AG09309 (cell line): ENCODE results near the gene FGF14.

ENCODE experiments used
- DNase-seq: peaks from one replicate; pipeline ENCODE4 v3.0.0-alpha.2; 2010; ENCODE audit warnings: low read depth
- H3K4me3 ChIP-seq: 2 replicates; pipeline ENCODE4 v1.5.1; 2011; ENCODE audit warnings: mild to moderate bottlenecking, low read depth, low read length, moderate library complexity; ENCODE audit not compliant: control insufficient read depth
- CTCF ChIP-seq: IDR thresholded peaks from 2 replicates; pipeline ENCODE4 v1.5.1; 2011; ENCODE audit warnings: mild to moderate bottlenecking, low read depth, low read length, inconsistent platforms; ENCODE audit not compliant: insufficient read depth, control insufficient read depth; ENCODE audit errors: missing control alignments

Gene FGF14

GRCh38 chr13:101898676-101899075 is 503.2 kb downstream of the FGF14 start:
- H3K4me3 ChIP-seq, result no peak overlapping the region
- no peak for DNase-seq
- no peak for TF ChIP-seq CTCF

- no peak for TF ChIP-seq CTCF
- DNase-seq, result no peak
- H3K4me3 ChIP-seq, result no peak overlapping the region
Observed at GRCh38 chr13:101896541-101896940, 505.3 kb downstream of the FGF14 start.

- TF ChIP-seq CTCF, result no peak
- no peak for DNase-seq
Observed at GRCh38 chr13:101893021-101893420, 508.8 kb downstream of the FGF14 start.

GRCh38 chr13:101892296-101892695 is 509.6 kb downstream of the FGF14 start:
- no peak overlapping the region for H3K4me3 ChIP-seq
- no peak for DNase-seq
- TF ChIP-seq CTCF, result no peak

More at GRCh38 chr13:101893021-101893420, 508.8 kb downstream of the FGF14 start:
- H3K4me3 ChIP-seq, result no peak overlapping the region

GRCh38 chr13:101881593-101881992 is 520.3 kb downstream of the FGF14 start:
- H3K4me3 ChIP-seq, result no peak overlapping the region
- no peak for DNase-seq
- no peak for TF ChIP-seq CTCF

- no peak overlapping the region for H3K4me3 ChIP-seq
- DNase-seq, result no peak
- TF ChIP-seq CTCF, result no peak
Observed at GRCh38 chr13:101880581-101880980, 521.3 kb downstream of the FGF14 start.

GRCh38 chr13:101876951-101877350 is 524.9 kb downstream of the FGF14 start:
- no peak for DNase-seq
- no peak for TF ChIP-seq CTCF
- H3K4me3 ChIP-seq, result no peak overlapping the region
